GM12874 (cell line): ENCODE results near the gene BRSK2.

Experiments used
- TF ChIP-seq, protein P1 (sequence below): IDR thresholded peaks from 2 replicates; pipeline ENCODE4 v1.5.1; 2011; ENCODE audit warnings: low read depth, mild to moderate bottlenecking, control low read depth, low read length, moderate library complexity; ENCODE audit not compliant: insufficient read depth

The BRSK2 gene

DNA sequence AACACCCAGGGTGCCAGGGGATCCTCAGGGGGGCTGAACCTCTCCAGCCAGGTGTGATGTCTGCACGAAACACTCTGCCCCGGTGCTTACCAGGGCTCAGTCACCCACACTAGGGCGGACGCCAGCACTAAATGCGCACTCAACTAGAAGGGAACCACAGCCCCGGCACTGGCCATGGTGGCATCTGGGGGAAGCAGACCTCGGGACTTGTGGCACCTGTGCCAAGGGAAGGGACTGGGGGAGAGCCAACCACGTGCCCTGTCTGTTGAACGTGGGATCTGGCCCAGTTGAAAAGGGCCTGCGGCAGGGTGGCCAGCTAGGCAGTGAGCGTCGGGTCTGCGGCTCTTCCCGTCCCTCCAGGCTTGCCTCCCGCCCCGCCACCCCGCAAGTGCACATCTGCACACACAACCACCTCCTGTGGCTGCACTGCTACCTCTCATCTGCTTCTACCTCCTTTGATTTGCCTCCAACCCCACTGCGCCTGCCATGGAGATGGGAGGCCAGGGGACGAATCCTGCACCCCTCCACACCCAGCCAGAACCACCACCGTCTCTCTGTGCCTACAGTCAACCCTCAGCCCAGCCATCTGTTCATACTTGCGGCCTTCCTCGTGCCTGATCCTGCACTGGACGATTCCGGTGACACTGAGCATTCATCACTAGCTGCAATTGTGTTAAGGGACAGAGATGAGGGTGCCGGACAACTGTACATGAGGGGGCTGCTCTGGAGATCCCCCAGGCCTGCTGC is 111.9 kb downstream of the BRSK2 start:
- TF ChIP-seq, protein P1, sequence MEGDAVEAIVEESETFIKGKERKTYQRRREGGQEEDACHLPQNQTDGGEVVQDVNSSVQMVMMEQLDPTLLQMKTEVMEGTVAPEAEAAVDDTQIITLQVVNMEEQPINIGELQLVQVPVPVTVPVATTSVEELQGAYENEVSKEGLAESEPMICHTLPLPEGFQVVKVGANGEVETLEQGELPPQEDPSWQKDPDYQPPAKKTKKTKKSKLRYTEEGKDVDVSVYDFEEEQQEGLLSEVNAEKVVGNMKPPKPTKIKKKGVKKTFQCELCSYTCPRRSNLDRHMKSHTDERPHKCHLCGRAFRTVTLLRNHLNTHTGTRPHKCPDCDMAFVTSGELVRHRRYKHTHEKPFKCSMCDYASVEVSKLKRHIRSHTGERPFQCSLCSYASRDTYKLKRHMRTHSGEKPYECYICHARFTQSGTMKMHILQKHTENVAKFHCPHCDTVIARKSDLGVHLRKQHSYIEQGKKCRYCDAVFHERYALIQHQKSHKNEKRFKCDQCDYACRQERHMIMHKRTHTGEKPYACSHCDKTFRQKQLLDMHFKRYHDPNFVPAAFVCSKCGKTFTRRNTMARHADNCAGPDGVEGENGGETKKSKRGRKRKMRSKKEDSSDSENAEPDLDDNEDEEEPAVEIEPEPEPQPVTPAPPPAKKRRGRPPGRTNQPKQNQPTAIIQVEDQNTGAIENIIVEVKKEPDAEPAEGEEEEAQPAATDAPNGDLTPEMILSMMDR: no peak

DNA sequence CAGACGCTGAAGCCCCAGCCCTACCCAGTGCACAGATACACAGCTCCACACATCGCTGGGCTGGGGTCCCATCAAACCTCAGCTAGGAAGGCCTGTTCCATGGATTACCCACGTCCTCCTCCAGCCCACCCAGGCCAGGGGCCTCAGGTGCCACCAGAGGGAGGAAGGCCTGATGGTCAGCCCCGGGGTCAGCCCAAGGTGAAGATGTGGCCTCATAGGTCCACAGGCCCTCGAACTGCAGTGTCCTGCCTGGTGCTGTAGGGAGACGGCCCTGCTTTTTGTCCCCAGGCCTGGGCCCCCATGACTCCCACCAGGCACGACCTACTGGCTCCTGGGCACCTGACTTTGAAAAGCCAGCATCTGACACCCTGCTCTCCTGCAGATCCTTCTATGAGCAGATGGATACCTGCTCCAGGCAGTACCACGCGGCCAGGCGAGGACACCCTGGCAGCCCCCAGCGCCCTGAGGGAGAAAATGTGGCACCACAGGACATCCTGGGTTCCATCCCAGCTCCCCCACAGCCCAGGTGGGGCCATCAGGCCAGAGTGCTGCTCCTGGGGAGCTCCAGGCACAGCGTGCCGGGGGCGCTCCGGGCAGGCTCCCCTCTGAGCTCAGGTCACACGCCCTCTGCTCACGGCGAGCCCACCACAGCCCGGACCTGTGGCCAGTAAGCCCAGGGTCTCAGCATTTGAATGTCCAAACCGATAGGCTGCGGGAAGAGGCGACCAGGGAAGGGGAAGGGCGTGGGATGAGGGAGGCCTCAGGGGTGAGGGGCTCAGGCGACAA is 112.6 kb downstream of the BRSK2 start:
- TF ChIP-seq, protein P1: no peak

DNA sequence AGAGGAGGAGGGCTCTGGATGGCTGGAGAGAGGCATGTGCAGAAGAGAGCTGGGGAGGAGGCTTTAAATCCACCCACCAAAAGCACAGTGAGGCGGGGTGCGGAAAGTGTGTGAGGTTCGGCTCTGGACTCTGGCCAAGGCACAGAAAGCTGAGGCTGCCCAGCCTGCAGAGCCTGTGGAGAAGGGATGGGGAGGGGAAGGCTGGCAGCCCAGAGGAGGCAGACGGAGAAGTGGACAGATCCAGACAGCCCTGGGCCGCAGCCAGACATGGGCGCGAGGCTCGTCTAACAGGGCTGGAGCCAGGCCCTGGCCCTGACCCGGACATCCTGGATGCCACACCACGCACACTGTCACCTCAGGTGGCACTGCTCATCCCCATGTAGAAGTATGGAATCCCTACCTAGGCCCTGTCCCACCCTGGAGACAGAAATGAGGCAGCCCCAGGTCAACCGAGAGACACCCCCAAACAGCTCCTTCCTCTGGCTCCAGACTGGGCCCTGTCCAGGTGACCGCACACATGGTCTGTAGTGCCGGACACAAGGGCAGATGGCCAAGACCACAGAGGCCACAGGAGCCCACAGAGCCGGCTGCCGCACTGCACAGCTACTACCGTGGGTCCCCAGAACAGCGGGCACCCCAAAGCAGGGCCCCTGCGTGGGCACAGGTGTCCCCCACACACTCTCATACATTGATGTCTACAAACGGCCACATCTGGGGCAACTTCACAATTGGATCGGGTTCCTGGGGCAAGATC is 113.4 kb downstream of the BRSK2 start:
- TF ChIP-seq, protein P1: no peak

DNA sequence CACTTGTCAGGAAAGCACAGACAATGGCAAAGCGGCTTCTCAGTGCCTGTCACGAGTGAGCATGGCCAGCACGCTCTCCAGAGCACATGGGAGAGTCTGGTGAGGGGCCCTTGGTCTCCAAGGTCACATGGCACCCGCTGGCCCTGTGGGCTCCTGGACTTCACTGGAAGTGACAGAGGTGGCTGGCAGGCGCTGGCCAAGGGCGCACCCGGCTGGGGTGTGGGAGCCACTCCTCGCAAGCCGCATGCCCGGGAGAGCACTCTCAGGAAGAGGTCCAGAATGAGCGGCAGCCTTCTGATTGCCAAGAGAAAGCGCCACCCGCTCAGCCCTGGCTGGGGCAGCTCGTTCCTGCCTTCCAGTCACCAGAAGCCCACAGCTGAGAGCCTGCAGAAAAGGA is 114.0 kb downstream of the BRSK2 start:
- TF ChIP-seq, protein P1: no peak

DNA sequence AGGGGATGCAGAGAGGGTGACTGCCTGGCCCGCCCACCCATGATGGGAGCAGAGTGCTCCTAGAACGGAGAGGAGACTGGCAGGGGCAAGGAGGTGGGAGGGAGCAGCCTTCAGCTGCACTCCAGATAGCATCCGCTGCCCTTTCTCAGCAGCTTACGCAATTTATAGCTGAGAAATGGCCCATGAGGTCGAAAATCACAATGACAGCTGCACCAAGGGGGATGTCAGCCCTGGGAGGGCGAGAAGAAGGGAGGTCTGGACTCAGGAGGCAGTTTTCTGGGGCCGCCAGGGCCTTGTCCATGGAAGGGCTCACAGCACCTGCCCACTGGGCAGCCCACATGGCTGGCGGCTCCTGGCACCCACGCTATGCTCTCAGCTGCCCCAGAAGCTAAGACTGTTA is 114.4 kb downstream of the BRSK2 start:
- TF ChIP-seq, protein P1: no peak

DNA sequence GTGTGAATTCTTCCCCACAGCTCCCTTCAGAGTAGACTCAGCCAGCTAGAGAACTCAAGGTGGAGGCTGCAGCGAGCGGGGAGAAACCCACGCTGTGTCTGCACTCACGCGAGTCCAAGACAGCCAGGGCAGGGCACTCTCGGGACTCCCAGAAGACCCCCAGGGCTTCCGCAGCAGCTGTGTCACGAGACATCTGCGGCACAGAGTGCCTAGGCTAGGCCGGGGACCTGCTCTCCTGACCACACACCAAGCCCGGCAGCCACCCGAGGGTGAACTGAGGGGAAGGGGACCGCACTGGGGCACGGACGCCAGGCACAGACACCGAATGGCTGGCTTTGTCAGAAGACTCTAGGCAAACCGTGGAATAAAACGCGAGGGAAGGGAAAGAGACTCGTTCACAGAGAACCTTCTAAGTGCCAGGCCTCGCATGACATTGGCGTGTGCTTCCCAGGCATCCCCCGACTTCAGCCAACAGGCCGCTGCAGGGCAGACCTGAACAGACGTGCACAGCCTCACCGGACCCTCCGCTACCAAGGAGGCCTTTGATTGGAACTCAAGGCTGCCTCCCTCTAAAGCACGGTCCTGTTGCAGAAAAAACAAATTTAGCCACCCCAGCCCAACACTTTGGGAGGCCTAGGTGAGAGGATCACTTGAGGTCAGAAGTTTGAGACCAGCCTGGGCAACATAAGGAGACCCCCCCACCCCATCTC is 115.0 kb downstream of the BRSK2 start:
- TF ChIP-seq, protein P1: no peak

DNA sequence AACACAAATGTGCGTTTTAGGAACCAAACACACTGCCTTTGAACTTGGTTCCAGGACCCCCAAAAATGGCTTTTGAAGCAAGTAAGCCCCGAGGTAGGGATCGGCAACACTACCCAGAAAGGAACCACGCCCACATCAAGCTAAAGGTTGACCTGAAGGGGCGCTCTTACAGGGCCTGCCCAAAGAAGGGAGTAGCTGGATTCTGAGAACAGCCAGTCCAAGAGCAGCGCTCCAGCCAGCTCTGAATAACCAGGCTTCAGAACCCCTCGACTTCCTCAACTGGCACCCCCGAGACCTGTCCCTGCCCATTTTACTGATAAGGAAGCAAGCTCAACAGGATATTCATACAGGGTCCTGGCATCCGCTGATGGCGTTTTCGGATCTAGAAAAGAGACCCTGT is 115.7 kb downstream of the BRSK2 start:
- TF ChIP-seq, protein P1: no peak
